ENCODE measurements around the gene WNT3A. TPM values are rescaled to one million over a fixed set of nuclear protein-coding genes. Genes with fewer than 3 reads are reported as not detected.

Gene WNT3A
- total RNA-seq, 1 donor from 2014 or later, result 10.1 TPM

DNA sequence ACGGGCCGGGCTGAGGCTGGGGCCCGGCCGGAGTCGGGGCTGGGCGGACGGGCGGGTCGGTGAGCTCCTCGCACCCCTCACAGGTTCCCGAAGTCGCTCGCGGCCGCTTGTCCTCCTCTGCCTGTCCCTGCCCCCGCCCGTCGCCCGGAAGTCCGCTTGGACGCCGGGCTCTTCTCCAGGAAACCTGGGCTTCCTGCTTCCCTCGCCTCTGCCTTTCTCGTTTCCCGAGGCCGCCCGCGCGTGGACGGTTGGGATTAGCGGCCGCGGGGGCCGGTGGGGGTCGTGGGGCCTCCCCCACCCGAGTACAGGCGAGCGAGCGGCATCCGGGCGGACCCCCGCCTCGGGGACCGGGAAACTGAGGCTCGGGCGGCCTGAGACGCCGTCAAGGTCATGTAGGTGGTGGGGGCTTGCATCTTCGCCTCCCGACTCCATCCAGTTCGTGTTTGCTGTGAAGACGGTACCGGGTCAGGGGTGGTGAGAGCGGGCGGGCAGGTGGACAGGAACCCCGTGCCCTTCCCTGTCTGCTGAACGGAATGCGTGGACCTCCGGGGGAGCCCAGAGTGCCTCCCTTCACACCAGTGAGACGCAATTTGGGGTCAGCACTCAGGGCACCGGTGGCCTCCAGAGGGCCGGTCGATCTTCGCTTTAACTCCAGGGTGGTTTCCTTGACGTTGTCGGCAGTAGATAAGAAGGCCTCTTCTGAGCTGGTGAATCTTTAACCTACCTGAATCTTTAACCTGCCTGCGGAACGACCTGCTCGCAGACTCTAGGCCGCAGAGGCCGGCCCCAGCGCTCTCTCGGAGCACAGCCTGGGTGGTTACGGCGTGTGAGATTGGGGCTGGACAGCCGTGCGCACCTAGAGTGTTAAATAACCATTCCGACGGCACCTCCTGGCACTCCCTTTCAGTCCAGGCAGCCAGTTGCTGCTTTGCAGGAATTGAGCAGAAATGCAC lies 76.4 kb downstream of the WNT3A start:
- H3K9me3 ChIP-seq, result no peaks in the 10 kb centered on the region
- peak overlapping the region; percentile 99 for H3K27ac ChIP-seq
- H3K4me3 ChIP-seq, result peak overlapping the region; percentile 84
- ATAC-seq, result peak; percentile 32
- DNase-seq, result peak; percentile 87
- peaks cover 1% of the 10 kb centered on the region for H3K36me3 ChIP-seq
- TF ChIP-seq, protein P1, sequence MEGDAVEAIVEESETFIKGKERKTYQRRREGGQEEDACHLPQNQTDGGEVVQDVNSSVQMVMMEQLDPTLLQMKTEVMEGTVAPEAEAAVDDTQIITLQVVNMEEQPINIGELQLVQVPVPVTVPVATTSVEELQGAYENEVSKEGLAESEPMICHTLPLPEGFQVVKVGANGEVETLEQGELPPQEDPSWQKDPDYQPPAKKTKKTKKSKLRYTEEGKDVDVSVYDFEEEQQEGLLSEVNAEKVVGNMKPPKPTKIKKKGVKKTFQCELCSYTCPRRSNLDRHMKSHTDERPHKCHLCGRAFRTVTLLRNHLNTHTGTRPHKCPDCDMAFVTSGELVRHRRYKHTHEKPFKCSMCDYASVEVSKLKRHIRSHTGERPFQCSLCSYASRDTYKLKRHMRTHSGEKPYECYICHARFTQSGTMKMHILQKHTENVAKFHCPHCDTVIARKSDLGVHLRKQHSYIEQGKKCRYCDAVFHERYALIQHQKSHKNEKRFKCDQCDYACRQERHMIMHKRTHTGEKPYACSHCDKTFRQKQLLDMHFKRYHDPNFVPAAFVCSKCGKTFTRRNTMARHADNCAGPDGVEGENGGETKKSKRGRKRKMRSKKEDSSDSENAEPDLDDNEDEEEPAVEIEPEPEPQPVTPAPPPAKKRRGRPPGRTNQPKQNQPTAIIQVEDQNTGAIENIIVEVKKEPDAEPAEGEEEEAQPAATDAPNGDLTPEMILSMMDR (IDR thresholded peaks at IDR 0.05), result no peak
- H3K4me1 ChIP-seq, result peaks cover 55% of the 10 kb centered on the region
- no peaks in the 10 kb centered on the region for H3K27me3 ChIP-seq
- intact Hi-C loops (cut with DNase I), result no loop called here

DNA sequence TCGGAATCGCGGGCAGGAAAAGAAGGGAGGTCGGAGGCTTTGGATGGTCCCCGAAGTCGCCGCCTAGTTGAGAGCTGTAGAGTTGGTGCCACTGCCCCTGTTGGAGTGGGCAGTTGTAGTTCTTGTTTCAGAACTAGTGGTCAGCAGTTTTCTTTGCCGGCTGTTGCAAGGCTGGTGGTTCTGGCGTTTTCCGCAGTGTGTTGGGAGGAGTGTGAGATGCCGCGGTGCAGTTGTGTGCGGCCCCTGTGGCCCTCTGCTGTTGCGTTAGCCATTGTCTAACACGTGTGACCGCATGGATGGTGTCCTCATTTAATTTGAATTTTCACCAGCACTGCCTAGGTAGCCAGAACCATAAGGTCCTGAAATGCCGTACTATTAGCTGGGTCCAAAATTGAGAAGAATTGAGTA lies 77.1 kb downstream of the WNT3A start:
- H3K4me1 ChIP-seq, result peaks cover 62% of the 10 kb centered on the region
- H3K4me3 ChIP-seq, result peak overlapping the region; percentile 84
- ATAC-seq, result peak; percentile 15
- intact Hi-C loops (cut with DNase I), result no loop called here
- H3K27me3 ChIP-seq, result no peaks in the 10 kb centered on the region
- peak overlapping the region; percentile 99 for H3K27ac ChIP-seq
- H3K36me3 ChIP-seq, result peaks cover 8% of the 10 kb centered on the region
- no peaks in the 10 kb centered on the region for H3K9me3 ChIP-seq
- DNase-seq, result peak; percentile 73
- TF ChIP-seq, protein P1 (IDR thresholded peaks at IDR 0.05), result no peak

DNA sequence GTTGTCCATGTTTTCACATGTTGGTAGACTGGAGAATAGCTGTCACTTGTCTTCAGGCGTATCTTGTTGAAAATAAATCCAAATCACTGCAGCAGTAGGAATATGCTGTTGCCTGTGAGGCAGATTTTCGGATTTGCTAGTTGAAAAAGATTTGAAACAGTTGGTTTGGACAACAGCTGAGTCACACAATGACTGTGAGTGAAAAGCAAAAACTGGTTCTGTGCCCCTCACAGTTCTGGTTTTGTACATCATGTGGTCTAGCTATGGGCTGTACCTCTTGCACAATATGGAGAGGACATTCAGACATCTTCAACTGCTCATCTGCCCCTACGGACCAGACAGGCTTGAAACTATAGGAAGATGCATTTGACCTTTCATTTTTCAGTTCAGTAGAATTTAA lies 77.5 kb downstream of the WNT3A start:
- intact Hi-C loops (cut with DNase I), result no loop called here
- ATAC-seq, result no peak
- DNase-seq, result no peak
- peak overlapping the region; percentile 84 for H3K4me3 ChIP-seq
- TF ChIP-seq, protein P1 (IDR thresholded peaks at IDR 0.05), result no peak
- H3K4me1 ChIP-seq, result peaks cover 67% of the 10 kb centered on the region
- no peaks in the 10 kb centered on the region for H3K27me3 ChIP-seq
- no peaks in the 10 kb centered on the region for H3K9me3 ChIP-seq
- peak overlapping the region; percentile 99 for H3K27ac ChIP-seq
- H3K36me3 ChIP-seq, result peaks cover 11% of the 10 kb centered on the region

DNA sequence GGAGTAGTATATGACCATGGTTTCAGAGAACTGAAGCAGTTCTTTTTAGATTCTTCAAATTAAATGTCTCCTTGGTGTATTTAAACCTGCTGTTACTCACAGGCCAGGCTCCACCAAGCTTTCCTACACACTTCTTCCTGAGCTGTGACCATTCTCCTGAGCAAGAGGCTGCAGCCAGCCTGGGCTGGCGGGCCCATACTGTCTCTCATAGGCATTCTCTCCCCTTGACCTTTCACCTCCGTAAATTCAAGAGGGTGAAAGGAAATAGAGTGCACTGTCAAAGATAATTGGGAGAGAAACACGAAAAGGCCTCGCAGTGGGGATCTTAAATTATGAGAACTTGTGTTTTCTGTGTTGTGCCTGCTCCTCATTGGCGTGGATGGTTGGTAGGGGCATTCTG lies 78.0 kb downstream of the WNT3A start:
- Histone ChIP-seq H3K36me3 (peaks cover 11% of the 10 kb centered on the region), H3K4me1 (peaks cover 71% of the 10 kb centered on the region), H3K9me3 (no peaks in the 10 kb centered on the region), H3K4me3 (peak overlapping the region; percentile 84), H3K27me3 (no peaks in the 10 kb centered on the region), H3K27ac (peak overlapping the region; percentile 99)
- TF ChIP-seq, protein P1 (IDR thresholded peaks at IDR 0.05), result no peak
- DNase-seq, result peak; percentile 19
- intact Hi-C loops (cut with DNase I), result no loop called here
- ATAC-seq, result no peak

DNA sequence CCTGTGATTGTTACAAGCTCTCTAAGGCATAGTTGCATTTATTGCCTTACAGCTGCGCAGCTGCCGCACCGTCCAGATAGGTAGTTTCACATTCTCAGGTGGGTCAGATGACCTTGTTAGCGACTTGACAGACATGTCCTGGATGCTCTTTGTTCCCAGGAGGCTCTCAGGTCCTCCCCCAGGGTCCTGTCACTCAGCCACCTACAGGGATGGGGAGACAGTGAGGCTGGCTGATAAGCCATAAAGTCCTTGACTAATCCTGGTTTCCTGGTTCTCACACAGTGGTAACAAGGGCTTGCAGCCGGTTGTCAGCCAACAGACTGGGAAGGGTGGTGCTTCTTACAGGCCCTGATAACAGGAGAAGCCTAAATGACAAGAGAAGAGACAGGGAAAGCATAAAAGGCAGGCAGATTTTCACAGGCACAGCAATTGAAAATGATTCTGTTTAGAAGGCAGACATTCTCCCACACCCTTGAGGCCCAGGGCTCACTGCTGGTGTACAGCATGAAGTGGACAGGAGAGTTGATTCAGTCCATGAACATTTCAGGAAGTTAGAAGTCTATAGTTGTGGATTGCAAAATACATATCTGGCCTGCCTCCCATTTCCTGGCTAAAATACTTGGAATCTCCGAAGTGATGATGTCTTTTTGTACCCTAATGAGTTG lies 78.6 kb downstream of the WNT3A start:
- Histone ChIP-seq H3K27ac (peak overlapping the region; percentile 99), H3K4me3 (peak overlapping the region; percentile 84), H3K36me3 (peaks cover 11% of the 10 kb centered on the region), H3K27me3 (no peaks in the 10 kb centered on the region), H3K9me3 (no peaks in the 10 kb centered on the region), H3K4me1 (peaks cover 78% of the 10 kb centered on the region)
- intact Hi-C loops (cut with DNase I), result no loop called here
- ATAC-seq, result no peak
- peak; percentile 64 for DNase-seq
- TF ChIP-seq, protein P1 (IDR thresholded peaks at IDR 0.05), result no peak

Measured in upper lobe of right lung (tissue), 1 donor.